Stimulated activated CD4-positive, alpha-beta T cell treated with anti-CD3 and anti-CD28 coated beads, Interleukin-2, amount 100 ng/mL, for 24 hours (primary cell): Measurements from ENCODE around the gene SNX4.
"Not testable (repeated sequence)": the region's sequence is repeated elsewhere in the genome, so short reads cannot be mapped to it uniquely, and the experiment has no call there.

Experiments
- DNase-seq, 2 donors: peaks; one replicate each; pipeline ENCODE4 v3.0.0-alpha.2; 2020

SNX4 gene

DNA sequence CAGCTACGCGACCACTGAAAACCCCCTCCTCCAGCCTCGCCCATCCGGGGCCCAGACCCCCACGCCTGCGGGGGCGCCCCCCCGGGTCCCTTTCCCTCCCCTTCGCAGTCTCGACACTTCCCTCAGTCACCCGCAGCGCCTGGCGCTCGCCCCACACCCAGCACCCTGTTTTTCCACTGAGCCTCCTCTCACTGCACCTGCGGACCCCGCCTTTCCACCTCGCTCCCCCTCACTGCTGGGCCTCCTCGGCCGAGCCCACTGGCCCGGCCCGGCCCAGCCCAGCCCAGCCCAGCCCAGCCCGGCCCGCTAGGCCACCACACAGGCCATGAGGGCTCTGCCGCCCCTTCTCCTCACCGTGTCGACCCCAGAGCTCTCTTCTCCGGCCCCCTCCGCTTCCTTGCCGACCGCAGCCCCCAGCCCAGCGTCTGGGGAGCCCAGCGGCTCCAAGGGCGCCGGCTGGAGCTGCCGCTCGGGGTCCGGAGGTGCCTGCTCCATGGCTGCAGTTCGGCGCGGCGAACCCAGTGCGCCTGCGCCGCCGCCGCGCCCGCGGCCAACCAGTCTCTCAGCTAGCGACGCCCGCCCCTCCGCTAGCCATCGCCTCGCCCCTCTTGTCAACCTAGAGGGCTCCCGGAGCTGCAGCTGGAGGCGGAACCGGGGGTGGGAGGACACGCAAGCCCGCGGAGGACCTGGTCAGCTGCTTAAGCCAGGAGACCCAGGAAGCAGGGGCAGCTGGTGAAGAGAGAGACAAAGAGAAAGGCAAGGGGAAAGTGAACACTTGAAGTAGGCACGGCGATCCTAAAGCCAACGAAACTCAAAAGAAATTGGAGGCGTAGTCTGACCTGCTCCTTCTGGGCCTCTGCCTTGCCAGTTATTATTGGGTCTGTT is at the start of gene SNX4:
SNX4 (minus strand) TSS at position 525 of the 885 bp plus-strand sequence; CDS start at position 495, 30 bp downstream.
- peak; percentile 87 to 88 for DNase-seq

DNA sequence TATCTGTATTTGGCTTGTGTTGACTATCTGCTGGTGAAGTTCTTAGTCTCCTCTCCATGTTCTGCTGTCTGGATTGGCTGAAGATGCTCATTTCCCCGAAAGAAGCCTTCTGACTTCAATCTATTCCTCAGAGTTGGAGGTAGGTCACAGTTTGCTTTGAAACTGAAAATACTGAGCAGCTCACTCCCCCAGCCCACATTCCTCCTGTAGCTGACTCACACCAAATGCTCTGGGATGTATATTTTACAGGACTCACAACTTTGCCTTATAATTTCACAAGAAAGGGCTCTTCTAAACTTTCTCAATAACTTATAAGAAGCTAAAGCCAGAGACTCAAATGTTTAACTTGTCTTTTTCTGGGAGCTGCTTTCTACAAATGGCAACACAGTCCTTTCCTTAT is 36.3 kb upstream of the SNX4 start:
- DNase-seq = no peak

DNA sequence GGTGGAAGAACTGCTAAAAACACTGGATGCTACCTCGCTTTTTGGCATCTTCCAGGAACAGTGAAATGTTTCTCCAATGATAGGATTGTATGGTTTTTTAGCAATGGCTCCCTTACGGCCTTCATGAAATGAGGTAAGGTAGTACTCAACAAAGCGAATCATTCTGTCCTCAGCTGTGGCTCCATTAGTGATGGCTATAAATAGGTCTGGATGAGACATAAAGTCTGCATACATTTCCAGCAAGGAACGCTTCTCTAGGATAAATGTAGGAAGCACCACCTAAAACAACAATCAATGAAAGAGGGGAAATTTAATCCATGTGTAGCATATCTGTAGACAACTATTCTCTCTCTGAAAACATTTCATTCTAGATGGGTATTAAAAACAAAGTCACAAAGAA is 32.4 kb upstream of the SNX4 start:
- no peak for DNase-seq

DNA sequence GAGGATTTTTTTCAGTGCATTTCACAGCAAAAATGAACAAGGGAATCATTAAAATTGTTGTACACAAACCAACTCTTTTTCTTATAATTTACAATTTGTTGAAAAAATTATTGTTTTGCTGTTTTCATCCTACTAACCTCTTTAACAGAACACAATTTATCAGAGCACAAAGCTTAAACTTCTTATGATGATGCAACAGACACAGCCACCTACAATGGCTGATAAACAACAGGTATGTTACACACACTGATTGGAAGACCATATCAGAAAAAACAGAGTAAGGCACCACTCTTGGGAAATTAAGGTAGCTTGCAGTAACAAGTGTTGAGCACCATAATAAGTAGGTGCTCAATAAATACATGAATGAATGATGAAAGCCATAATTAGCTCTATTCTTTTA is 8.9 kb upstream of the SNX4 start:
- DNase-seq = no peak

DNA sequence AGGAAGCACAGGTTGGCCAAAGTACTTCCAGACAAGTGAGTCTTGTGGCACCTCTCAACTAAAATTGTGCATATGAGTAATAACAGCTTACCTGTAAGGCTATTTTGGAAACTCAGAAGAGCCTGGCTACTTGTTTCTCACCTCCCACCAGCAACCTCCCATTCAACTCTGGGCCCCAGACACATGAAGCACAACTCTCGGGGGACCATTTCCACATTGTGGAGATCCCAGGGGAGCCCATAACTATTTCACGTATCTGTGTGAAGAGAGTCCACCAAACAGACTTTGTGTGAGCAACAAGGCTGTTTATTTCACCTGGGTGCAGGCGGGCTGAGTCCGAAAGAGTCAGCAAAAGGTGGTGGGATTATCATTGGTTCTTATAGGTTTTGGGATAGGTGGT is 5.2 kb upstream of the SNX4 start:
- DNase-seq = no peak

DNA sequence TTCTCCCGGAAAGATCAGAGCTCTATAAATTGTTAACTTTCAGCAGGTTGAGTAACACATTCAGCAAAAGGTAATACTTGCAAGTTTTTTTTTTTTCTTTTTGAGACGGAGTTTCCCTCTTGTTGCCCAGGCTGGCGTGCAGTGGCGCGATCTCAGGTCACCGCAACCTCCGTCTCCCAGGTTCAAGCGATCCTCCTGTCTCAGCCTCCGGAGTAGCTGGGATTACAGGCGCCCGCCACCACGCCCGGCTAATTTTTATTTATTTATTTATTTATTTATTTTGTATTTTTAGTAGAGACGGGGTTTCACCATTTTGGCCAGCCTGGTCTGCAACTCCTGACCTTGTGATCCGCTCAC is 539 bp upstream of the SNX4 start:
- DNase-seq = not testable (repeated sequence)

DNA sequence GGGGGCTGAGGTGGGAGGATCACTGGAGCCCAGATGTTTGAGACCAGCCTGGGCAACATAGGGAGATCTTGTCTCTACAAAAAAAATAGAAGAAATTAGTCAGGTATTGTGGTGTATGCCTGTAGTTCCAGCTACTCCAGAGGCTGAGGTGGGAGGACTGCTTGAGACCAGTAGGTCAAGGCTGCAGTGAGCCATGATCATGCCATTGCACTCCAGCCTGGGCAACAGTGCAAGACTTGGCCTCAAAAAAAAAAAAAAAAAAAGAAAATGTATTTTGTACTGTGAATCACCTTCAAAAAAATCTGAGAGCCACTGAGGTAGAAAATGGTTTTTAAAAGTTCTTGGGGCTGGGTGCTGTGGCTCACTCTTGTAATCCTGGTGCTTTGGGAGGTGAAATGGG is 4.6 kb downstream of the SNX4 start:
- no peak for DNase-seq

DNA sequence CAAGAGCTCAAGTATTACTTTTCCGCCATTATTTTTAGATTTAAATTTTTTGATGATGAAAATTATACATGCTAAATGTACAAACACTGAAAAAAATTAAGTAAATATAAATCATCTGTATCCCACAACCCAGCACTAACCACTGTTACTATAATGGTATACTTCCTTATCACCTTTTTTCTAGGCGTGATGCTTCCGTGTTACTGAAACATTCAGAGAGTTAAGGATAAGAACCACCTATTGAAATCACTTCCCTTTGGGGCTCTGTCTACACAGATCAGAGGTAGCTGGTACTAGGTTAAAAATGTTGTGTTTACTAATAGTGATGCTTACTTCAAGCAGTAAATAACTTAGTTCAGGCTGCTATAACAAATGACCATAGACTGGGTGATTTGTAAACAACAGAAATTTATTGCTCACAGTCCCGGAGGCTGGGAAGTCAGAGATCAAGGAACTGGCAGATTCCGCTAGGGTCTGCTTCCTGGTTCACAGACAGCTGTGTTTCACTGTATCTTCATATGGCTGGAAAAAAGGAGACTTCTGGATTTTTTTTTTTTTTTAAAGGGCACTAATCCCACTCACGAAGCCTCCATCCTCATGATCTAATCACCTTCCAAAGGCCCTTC is 6.4 kb downstream of the SNX4 start:
- no peak for DNase-seq

DNA sequence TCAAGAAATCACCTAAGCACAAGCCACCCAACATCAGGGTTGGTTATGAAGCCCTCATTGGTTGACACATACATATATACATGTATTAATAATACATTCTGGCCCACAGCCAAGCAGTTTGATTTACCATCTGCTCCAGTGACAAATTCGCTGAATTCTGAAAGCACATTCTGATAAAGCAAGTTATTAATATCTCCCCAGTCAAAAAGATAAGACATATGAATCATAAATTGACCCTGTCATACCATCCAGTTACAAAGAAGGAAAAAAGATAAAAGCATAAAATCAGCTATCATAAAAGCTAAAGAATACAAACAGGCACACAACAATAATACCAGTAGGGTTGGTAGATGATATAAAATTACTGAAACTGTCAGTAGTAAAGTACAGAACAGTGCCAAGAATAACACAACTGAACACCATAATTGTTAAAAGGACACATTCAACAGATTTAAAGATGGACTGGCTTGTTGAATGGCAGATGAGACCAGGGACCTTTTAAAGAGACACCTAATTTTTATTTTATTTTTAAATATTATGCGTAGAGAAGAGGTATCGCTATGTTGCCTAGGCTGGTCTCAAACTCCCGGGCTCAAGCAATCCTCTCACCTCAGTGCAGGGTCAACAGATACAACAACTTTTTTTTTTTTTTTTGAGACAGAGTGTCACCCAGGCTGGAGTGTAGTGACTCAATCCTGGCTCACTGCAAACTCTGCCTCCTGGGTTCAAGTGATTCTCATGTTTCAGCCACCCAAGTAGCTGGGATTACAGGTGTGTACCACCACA is 7.7 kb downstream of the SNX4 start:
- peak; percentile 35 to 38 for DNase-seq

DNA sequence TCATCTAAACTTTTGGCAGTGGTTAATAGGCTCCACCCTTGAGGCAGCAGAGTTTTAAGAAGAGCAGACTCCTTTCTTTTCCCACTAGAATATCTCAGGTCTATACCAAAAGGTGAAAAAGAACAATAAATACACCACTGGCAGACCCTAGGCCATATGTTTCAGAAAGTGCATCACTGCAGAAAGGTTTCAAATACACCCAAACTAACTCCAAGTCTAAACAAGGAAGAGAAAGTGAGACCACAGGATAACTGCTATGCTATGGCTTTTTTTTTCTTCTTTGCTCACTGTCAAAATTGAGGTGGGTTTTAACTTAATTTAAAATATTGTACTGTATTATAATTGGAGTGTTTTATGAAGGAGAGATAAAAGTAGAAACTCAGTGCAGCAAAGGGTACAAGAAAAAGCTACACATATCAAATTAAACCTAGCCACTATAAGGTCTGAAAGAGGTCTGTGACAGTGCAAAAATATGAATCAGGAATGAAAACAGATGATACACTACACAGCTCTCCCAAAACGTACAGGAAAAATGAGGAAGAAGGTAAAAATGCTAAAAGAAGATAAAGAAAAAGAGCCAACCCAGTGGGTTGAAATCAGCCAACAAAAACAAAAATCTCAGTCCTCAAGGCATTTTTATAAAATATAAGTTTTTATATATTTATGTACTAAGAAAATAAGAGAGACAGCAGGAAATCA is 8.4 kb downstream of the SNX4 start:
- no peak for DNase-seq

DNA sequence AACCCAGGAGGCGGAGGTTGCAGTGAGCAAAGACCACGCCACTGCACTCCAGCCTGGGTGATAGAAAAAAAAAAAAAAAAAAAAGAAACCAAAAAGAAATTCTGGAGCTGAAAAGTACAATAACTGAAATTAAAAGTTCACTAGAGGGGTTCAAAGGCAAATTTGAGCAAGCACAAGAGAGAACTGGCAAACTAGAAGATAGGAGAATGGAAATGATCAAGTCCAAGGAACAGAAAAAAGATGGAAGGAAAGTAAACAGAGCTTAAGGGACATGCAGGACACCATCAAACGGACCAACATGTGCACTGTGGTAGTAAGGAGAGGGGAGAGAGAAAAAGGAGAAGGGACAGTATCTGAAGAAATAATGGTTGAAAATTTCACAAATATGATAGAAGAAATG is 12.9 kb downstream of the SNX4 start:
- DNase-seq = no peak

DNA sequence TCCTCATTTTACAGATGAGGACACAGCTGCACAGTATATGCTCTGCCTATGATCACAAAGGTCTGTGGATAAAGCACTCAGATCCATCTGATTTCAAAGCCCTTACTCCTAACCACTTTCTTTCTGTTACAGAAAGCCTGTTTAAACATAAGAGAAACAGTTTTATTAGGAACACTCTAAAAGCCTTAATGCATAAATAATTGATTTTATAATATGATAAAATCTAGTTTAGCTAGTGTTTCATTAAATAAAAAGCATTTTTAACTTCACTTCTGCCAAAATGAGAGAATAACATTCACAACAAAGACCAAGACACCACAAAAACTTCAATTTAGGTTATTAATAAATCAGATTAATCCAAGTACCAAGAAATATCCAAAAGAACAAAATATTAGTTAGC is 21.4 kb downstream of the SNX4 start:
- no peak for DNase-seq

DNA sequence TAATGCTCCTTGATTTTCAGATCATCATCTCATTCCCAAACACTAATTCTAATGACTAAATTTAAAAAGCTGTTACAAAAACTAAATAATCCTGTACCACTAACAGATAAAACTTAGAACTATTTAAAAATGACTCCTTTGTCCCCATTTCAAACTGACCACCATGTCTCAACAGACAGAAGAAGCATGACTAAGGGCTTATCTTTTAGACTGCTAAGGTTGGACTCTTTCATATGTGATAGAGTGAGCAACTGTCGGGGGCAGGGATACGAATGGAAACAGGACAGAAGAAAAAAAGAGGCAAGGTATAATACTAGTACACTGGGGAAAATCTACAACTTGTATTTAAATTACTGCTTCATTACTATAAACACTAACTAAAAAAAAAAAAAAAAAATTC is 23.3 kb downstream of the SNX4 start:
- DNase-seq = no peak

DNA sequence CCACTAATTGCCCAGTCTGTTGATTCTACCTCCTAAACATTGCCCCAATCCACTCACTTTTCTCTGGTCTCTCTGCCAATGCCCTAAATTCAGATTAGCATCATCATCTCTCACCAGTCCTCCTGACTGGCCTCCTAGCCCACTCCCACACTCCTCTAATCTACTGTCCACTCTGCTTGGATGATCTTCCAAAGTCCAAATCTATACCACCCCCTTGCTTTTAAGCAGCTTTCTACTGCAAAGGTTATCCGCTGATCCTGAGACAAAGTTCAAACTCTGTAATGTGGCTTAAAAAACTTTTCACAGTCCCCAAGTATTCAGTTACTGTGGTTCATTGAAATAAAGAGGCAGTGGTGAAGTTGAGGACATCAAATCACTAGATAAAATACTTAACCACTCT is 37.6 kb downstream of the SNX4 start:
- DNase-seq = no peak

DNA sequence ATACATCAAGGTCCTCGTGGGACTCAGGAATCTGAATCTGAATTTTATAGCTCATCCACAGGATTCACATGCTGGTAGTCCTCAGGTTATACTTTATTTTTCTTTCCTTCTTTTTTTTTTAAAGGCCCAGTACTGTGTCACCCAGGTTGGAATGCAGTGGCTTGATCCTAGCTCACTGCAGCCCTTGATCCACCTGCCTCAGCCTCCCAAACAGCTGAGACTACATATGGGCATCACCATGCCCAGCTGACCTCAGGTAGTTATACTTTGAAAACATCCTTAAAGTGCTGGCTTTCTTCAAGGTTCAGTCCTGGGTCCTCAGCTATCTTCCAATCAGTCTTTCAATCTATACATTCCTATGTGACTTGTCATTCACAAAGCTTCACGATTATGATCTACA is 38.2 kb downstream of the SNX4 start:
- DNase-seq = no peak

DNA sequence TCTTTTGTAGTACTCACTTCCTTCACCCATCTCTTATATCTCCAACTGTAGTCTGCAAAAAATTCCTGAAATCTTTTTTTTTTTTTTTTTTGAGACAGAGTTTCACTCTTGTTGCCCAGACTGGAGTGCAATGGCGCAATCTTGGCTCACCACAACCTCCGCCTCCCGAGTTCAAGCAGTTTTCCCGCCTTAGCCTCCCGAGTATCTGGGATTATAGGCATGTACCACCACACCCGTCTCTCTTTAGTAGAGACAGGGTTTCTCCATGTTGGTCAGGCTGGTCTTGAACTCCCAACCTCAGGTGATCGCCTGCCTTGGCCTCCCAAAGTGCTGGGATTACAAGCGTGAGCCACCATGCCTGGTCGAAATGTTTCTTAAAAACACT is 38.6 kb downstream of the SNX4 start:
- DNase-seq = not testable (repeated sequence)

DNA sequence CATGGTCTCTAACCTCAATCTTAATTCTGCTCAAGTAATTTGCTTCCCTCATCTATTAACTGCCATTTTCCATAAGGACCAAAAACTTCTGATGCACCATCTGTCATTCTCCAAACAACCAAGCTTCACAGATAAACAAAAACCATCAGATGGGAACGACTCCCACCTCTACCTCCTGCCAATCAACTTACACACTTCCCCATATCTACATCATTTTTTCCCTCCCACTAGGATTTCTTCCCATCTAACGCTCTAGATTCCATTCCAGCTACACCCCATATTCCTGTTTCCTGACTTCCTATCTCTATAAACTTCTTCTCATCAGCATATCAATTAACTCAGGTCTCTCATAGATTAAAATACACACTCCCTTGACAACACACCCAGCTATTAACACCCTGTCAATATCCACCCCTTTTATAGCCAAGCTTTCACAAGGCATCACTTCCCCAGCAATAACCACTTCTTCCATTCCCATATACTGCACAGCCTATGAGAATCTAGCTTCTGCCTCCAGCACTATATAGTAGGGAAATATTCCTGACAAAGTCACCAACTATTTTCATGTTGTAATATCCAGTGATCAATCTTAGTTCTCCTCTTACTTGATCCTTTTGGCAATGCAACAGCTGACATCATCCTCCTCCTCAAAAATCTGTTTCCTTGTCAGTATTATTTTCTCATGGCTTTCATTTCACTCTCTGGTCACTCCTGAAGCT is 39.2 kb downstream of the SNX4 start:
- DNase-seq = no peak

DNA sequence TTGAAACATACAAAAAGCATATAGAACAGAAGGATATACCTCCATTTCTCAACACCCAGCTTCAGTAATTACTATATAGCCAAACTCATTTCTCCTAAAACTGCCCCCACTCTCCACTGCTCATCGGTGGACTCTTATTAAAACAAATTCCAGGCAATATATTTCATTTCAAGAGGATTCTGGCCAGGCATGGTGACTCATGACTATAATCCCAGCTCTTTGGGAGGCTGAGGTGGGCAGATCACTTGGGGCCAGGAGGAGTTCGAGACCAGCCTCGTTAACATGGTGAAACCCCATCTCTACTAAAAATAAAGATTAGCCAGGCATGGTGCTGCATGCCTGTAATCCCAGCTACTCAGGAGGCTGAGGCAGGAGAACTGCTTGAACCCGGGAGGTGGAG is 40.9 kb downstream of the SNX4 start:
- DNase-seq = no peak

DNA sequence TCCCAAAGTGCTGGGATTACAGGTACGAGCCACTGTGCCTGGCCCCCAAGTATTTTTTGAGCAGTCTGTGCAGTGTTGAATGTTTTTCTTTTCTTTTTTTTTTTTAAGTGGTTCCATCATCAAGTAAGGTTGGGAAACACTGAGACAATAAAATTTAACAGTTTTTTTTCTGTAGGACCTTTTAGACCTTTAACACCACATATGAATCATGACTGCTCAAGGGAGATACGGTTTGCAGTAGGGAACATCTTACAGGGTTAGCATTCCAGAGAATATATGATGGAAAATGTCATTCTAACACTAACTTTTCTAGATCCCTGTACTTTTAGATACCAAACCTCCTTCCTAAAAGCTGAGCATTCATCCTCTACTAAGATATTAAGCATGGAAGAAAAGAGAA is 41.7 kb downstream of the SNX4 start:
- DNase-seq = no peak

DNA sequence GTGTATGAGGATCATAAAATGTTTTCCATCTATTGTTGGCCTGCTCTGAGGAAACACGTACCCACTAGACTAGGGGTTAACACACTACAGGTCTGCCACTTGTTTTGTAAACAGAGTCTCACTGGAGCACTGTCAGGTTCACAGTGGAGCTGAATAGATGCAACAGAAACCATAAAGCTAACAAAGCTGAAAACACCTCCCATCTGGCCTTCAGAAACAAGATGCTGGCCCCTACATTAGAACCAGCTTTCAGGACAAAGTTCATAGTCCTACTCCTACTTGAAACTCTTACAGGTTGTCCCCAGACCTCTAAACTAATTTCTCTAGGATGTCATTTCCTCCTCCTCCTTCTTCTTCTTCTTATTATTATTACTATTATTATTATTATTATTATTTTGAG is 42.3 kb downstream of the SNX4 start:
- DNase-seq = no peak

DNA sequence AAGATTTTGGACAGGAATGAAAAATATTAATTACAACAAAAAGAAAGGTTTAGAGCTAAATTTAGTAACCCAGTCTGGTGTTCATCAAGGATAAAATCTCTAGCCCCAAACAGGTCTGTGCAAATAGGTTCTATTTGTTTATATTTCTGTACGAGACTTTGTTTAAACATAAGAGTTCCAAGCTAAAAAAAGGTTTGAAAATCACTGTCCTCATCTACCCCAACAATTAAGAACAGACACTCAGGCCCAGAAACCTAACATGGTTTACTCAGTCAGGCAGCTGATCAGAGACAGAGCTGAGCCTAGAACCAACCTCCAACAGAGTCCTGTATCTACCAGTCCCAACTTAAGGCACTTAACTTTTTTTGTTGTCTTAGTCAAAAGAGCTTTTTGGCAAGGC is 49.3 kb downstream of the SNX4 start:
- no peak for DNase-seq

DNA sequence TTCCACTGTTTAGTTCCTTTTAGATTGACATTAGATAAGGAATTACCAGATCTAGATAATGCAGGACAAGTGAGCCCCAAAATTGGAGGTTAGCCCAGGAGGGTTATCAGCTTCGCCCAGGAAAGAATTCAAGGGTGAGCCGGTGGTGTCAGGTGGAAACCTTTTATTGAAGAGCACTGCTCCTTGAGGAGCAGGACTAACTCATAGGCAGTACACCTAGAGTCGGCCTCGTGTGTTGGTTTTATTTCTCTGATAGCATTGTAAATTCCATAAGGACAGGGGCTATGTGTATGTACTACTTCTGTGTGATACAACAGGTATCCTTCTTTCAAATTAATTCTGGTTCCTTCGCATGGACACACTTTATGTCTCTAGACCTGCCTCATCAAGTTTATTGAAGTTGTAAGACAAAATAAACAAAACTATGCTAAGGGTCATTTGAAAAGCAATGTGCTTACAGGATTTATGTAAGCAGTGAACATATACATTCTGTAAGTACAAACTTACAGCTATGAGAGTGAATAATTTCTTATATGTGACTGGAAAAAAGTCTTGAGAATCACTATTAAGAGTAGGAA is 57.2 kb downstream of the SNX4 start:
- DNase-seq = no peak
